ENCODE results near the gene ACOD1.
"Not testable (repeated sequence)": the region's sequence is repeated elsewhere in the genome, so short reads cannot be mapped to it uniquely, and the experiment has no call there.

Gene ACOD1

GRCh38 chr13:76948149-76948548, at the start of gene ACOD1:
TSS of gene ACOD1 (plus strand) at chr13:76948511. CDS start at chr13:76948559, 48 bp downstream.
- ATAC-seq = no peak

- not testable (repeated sequence) for ATAC-seq
These were observed 49.2 kb upstream of the ACOD1 start for GRCh38 chr13:76899066-76899465.

GRCh38 chr13:76903544-76904162, 44.7 kb upstream of the ACOD1 start:
- ATAC-seq = peak; percentile 60 to 63

GRCh38 chr13:76904507-76904906, 43.8 kb upstream of the ACOD1 start:
- ATAC-seq = no peak

GRCh38 chr13:76912476-76912875, 35.8 kb upstream of the ACOD1 start:
- ATAC-seq = no peak

GRCh38 chr13:76913898-76914297, 34.4 kb upstream of the ACOD1 start:
- no peak for ATAC-seq

GRCh38 chr13:76917095-76917494, 31.2 kb upstream of the ACOD1 start:
- ATAC-seq = no peak

- ATAC-seq = not testable (repeated sequence)
These were observed 30.4 kb upstream of the ACOD1 start for GRCh38 chr13:76917755-76918481.

GRCh38 chr13:76921516-76921915, 26.8 kb upstream of the ACOD1 start:
- no peak for ATAC-seq

- ATAC-seq = no peak
These were observed 23.2 kb upstream of the ACOD1 start for GRCh38 chr13:76925115-76925514.

GRCh38 chr13:76927955-76928354, 20.4 kb upstream of the ACOD1 start:
- ATAC-seq = no peak

- ATAC-seq = no peak
These were observed 19.9 kb upstream of the ACOD1 start for GRCh38 chr13:76928456-76928855.

GRCh38 chr13:76929320-76929719, 19.0 kb upstream of the ACOD1 start:
- ATAC-seq = no peak

GRCh38 chr13:76929851-76930374, 18.4 kb upstream of the ACOD1 start:
- ATAC-seq = no peak

- no peak for ATAC-seq
These were observed 16.2 kb upstream of the ACOD1 start for GRCh38 chr13:76932076-76932475.

GRCh38 chr13:76934671-76935070, 13.6 kb upstream of the ACOD1 start:
- ATAC-seq = no peak

- no peak for ATAC-seq
These were observed 11.5 kb upstream of the ACOD1 start for GRCh38 chr13:76936763-76937162.

GRCh38 chr13:76937281-76937820, 11.0 kb upstream of the ACOD1 start:
- no peak for ATAC-seq

GRCh38 chr13:76939215-76939614, 9.1 kb upstream of the ACOD1 start:
- ATAC-seq = no peak

- no peak for ATAC-seq
These were observed 5.9 kb upstream of the ACOD1 start for GRCh38 chr13:76942363-76942762.

GRCh38 chr13:76943646-76944045, 4.7 kb upstream of the ACOD1 start:
- no peak for ATAC-seq

GRCh38 chr13:76944456-76944855, 3.9 kb upstream of the ACOD1 start:
- ATAC-seq = no peak

GRCh38 chr13:76950101-76950500, 1.8 kb downstream of the ACOD1 start:
- no peak for ATAC-seq

- ATAC-seq = no peak
These were observed 5.7 kb downstream of the ACOD1 start for GRCh38 chr13:76953968-76954367.
